ENCODE measurements around the gene SPEM3.
"Not testable (repeated sequence)": the region's sequence is repeated elsewhere in the genome, so short reads cannot be mapped to it uniquely, and the experiment has no call there.

SPEM3 gene

DNA sequence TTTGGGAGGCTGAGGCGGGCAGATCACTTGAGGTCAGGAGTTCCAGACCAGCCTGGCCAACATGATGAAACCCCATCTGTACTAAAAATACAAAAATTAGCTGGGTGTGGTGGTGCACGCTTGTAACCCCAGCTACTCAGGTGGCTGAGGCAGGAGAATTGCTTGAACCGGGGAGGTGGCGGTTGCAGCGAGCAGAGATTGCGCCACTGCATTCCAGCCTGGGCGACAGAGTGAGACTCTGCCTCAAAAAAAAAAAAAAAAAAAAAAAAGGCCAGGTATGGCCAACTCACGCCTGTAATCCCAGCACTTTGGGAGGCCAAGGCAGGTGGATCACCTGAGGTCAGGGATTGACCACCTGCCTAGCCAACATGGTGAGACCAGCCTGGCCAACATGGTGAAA, 46.1 kb downstream of the SPEM3 start:
- not testable (repeated sequence) for DNase-seq (ENCODE audit: low read depth)

DNA sequence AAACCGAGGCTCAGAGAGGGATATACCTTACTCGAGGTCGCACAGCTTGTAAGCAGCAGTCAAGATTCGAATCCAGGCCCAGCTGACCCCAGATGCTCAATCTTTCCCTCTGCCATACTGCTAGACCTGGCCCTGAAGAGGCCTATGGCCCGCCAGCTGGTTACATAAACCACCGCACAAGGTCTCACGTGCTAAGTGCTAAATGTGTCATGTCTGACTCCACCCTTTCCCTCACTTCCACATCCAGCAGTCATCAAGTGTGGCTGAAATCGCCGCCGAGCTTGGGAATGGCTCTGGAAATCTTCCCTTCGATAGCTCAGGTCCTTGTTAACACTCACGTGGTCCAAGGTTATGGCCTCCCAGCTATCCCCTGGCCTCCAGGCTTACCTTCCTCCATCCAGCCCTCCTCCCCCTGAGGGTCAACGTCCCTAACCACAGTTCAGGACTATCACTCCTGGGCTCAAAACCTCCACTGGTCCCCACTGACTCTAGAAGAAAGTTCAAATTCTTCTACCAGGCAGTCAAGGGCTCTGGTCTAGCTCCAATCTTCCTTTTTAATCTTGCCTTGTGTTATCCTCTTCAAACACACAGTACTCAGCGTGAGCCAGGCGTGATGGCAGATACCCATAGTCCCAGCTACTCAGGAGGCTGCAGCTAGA, 47.2 kb downstream of the SPEM3 start:
- DNase-seq (ENCODE audit: low read depth): no peak

DNA sequence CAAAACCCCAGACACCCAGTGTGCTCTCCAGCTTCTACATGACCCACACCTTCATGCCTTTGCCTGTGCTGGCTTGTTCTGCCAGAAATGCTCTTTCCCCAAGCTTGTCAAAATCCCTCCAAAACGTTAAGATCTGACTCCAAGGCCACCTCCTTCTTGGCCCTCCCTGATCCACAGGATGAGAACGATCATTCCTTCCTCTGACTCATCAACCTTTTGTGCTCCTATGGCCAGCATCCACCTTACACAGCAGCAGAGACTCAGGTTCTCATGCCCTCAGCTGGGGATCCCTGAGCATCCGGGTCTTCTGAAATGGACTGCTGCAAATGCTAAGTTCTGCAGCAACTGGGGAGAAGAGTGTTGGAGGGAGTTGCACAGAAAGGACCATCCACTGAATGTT, 47.8 kb downstream of the SPEM3 start:
- DNase-seq (ENCODE audit: low read depth): no peak

DNA sequence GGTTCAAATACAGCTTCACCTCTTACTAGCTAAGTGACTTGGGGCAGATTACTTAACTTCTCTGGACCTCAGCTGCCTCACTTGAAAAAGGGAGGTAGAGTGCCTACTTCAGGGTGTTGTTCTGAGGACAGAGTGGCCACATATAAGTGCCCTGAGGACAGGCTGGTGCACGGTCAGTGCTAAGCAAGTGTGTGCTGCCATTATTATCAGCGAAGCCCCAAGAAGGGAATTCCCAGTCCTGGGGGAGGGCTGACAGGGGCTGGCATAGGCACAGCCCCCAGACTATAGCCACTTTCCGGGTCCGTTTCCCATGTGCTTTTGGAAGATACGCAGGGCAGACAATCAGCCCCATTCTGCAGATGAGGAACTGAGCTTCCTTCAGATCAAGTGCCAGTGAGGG, 48.3 kb downstream of the SPEM3 start:
- no peak for DNase-seq (ENCODE audit: low read depth)

DNA sequence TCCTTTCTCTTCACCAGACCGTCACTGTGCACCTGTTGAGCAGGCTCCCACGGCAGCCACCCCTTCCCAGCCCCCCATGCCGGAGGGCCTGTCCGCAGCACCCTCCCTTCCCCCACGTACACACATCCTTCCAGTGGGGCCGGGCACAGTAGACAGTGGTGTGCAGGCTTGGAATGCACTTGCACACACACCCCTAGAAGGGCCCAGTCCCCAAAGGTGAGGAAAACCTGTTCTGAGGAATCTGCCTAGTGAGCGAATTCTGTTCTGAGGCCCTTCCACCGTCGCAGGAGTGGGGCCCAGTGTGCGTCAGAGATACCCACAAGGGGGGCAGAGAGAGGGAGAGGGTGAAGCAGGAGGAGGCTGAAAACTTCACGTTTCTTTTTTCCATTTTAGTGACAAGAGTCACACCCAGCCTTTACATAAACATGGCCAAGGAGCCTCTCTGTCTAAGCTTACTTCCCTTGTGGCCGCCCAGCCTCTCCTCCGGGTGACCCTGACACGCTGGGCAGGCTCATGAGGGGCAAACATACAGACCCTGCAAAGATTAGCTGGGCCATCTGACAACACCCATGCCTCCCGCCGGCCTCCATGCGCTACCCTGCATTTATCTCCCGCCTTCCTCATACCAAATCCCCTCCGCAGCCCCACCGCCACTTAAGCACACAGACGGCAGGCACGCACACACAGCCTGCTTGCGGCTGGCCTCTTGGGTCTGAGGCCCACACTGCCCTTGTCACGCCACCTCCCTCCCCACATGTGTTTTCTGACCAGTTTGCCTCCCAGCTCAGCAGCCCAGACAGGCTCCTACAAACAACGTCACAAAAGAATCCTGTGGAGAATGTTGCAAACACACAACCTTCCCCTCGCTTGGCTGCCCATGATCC, 49.0 kb downstream of the SPEM3 start:
- peak; percentile 19 for DNase-seq (ENCODE audit: low read depth)

DNA sequence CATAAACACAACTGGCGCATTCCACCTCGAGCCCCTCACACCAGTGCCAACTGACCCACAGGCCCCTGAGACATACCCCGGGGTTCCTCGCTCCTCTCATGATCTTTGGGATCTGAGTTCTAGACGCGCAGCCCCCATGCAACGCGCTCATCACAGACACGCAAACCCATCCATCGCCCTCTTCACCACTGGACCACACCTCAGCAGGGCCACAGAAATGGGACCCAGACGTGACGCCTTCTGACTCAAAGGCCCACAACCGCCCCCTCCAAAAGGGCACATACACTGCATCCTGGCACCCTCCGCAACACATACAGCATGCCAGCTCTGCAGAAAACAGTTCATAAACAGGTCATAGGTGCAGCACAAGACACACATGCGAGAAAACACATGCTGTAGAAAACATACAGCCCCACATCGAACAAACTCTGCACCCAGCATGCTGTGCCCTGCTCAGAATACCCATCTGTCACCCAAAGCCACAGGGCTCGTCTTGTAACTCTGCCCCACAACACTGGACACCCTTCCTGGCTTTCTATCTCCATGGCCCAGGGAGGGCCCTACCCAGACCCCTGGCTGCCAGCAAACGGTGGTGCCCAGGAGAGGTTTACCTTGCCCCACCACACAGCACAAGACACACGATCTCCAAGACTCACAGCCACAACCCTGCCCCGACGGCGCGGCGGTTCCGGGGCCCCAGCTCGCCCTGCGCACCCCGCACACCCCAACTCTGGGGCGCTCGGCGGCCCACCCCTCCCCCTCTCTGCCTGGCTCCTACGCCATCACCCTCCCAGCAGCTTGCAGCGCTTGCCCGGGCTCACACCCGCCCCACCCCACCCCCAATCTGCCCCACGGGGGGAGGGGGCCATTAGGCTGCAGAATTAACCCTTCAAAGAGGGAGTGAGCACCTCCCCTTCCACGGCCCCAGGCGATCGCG, 49.9 kb downstream of the SPEM3 start:
- DNase-seq (ENCODE audit: low read depth): peak; percentile 33

DNA sequence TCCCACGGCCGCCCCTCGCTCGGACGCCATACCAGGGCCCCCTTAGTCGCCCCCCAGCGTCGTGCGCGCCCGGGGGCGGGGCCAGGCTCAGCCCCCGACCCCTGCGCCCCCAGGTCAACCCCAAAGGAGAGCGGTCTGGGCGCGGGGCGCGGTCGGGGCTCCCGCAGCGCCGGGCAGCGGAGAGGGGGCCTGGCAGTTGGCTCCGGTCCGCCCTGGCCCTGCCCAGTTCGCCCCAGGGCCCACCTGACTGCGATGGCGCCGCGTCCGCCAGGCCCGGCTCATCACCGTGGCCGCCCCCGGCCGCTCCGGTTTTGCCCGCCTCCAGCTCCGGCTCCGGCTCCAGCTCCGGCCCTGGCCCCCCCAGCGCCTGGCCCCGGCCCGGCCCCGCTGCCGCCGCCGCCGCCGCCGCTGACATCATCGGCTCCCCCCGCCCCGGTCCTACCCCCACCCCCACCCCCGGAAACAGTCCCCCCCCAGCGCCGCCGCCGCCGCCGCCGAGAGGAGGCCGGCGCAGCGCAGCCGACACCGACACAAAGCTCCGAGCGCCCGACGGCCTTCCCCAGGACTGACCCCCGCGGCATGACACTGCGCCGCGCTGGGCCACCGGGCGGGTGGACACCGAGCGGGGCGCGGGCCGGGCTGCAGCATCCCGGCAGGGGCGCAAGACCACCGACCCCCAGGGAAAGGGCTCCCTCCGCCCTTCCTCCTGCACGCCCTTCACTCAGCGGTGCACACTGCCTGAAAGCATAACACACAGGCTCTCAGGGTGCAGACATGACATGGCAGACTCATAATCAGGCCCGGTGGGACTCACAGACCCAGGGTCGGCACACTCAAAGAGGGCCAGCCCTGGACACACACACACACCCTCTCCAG, 50.8 kb downstream of the SPEM3 start, which contains the start of gene ZBTB4:
Gene ZBTB4 (minus strand): TSS at position 419 of the 876 bp plus-strand sequence. CDS start 12,830 bp downstream, outside the sequence.
- DNase-seq (ENCODE audit: low read depth): peak; percentile 44

DNA sequence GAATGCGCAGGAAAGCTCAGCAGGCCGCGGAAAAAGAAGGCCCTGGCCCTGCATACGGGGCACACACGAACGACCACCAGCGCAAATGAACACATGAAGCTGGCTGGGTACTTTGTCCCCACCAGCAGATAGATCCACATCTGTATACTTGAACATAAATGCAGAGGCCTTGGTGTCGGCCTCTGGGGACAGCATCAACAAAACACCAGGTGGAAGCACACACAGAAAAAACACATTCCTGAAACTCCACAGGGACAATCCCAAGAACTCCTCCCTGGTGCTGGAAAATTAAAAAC, 51.4 kb downstream of the SPEM3 start:
- DNase-seq (ENCODE audit: low read depth): no peak

DNA sequence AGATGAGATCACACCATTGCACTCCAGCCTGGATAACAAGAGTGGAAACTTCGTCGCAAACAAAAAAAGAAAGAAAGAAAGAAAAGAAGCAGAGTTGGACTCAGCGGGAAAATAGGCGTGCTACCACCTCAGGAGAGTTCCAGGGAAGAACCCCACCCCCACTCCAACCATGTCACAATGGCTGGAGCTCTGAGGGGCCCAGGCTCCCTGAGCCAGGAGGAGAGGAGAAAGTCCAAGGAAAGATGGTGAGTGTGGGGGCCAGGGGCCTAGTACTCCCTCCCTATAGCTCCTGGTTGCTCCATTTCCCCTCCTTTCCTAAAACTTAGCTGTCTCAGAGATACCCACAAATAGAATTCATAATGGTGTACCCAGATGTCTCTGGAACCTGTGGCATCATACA, 52.6 kb downstream of the SPEM3 start, which contains the start of gene SLC35G6:
Gene SLC35G6 (plus strand): TSS at position 172 of the 400 bp plus-strand sequence. CDS start 71 bp downstream, at position 243.
- not testable (repeated sequence) for DNase-seq (ENCODE audit: low read depth)

DNA sequence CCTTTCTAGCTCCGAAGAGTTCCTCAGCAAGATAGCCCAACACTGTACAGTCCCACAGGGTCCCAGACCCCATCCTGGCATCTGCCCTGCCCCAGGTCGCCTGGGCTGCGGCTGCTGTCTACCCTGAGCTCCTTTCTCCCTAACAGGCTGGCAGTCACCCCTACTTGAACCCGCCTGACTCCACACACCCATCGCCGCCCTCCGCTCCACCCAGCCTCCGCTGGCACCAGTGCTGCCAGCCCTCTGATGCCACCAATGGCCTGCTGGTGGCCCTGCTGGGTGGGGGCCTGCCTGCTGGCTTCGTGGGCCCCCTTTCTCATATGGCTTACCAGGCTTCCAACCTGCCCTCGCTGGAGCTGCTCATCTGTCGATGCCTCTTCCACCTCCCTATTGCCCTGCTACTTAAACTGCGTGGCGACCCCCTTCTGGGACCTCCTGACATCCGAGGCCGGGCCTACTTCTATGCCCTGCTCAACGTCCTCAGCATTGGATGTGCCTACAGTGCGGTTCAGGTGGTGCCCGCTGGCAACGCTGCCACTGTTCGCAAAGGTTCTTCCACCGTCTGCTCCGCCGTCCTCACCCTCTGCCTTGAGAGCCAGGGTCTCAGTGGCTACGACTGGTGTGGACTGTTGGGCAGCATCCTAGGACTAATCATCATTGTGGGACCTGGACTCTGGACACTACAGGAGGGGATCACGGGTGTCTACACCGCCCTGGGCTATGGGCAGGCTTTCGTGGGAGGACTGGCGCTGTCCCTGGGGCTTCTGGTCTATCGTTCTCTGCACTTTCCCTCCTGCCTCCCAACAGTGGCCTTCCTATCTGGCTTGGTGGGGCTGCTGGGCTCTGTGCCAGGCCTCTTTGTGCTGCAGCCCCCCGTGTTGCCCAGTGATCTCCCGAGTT, 53.4 kb downstream of the SPEM3 start:
- not testable (repeated sequence) for DNase-seq (ENCODE audit: low read depth)

All from stimulated activated CD8-positive, alpha-beta memory T cell treated with anti-CD3 and anti-CD28 coated beads, Interleukin-12 subunit alpha, Interleukin-12 subunit beta, amount 100 ng/mL, for 1 hour (primary cell).